ENCODE measurements around the gene SGMS2. TPM values are rescaled to one million over a fixed set of nuclear protein-coding genes. Genes with fewer than 3 reads are reported as not detected.
"Not testable (repeated sequence)": the region's sequence is repeated elsewhere in the genome, so short reads cannot be mapped to it uniquely, and the experiment has no call there.

The SGMS2 gene
- total and polyA plus RNA-seq, 2 experiments from 2014 or later = 35.3 to 116 TPM

GRCh38 chr4:107922486-107923473 is 98.0 kb downstream of the SGMS2 start:
- Histone ChIP-seq H3K4me2 (ENCODE audit: unreplicated experiment) (no peak overlapping the region), H3K27me3 (replicated peaks; ENCODE audit: insufficient read depth) (no peaks in the 10 kb centered on the region), H3F3A (ENCODE audit: insufficient read depth) (0 out of 2 replicates have a peak, but pooled peaks cover 9% of the 10 kb centered on the region), H3K9ac (no peak overlapping the region), H4K20me1 (ENCODE audit: insufficient read depth) (no peaks in the 10 kb centered on the region), H3K36me3 (ENCODE audit: low read depth) (0 out of 2 replicates have a peak, but pooled peaks cover 4% of the 10 kb centered on the region), H3K79me2 (ENCODE audit: insufficient read depth) (no peaks in the 10 kb centered on the region), H3K9me3 (ENCODE audit: low read depth) (peaks cover 4% of the 10 kb centered on the region), H3K4me3 (no peak overlapping the region), H3K9me2 (ENCODE audit: insufficient read depth) (no peaks in the 10 kb centered on the region), H3K27ac (no peak overlapping the region), H3K4me1 (ENCODE audit: insufficient read depth) (no peaks in the 10 kb centered on the region), H2AFZ (no peak overlapping the region)
- 63 to 66% methylated on average over 4 of the region's 4 CpGs for WGBS, 2 experiments (ENCODE audit: low coverage in 1 of 2, low lambda C conversion rate in 2 of 2, missing lambda C conversion rate in 2 of 2)
- TF ChIP-seq EZH2 (IDR thresholded peaks at IDR 0.05; ENCODE audit: insufficient read depth, poor library complexity, severe bottlenecking) (no peak), EZH2phosphoT487 (IDR thresholded peaks at IDR 0.05; ENCODE audit: insufficient read depth, low read depth) (no peak)
- DNase-seq = no peak
- in situ Hi-C loops (cut with MboI) = no loop called here

- DNase-seq; H3K79me2 ChIP-seq (ENCODE audit: insufficient read depth); H2AFZ ChIP-seq; H3K4me3 ChIP-seq; H3K4me2 ChIP-seq (ENCODE audit: unreplicated experiment); H3K9me2 ChIP-seq (ENCODE audit: insufficient read depth); H3K9me3 ChIP-seq (ENCODE audit: low read depth); H3K4me1 ChIP-seq (ENCODE audit: insufficient read depth); H3K9ac ChIP-seq; H4K20me1 ChIP-seq (ENCODE audit: insufficient read depth); in situ Hi-C loops (cut with MboI); H3K27ac ChIP-seq; H3K36me3 ChIP-seq (ENCODE audit: low read depth); H3K27me3 ChIP-seq (replicated peaks; ENCODE audit: insufficient read depth): not testable (repeated sequence)
- H3F3A ChIP-seq (ENCODE audit: insufficient read depth) = peaks cover 20% of the 10 kb centered on the region; the same call in 1 of the 2 replicates
Measured at GRCh38 chr4:107925713-107926112, 101.0 kb downstream of the SGMS2 start.

GRCh38 chr4:107926875-107927274 is 102.1 kb downstream of the SGMS2 start:
- H3K4me1 ChIP-seq (ENCODE audit: insufficient read depth); H3K27me3 ChIP-seq (replicated peaks; ENCODE audit: insufficient read depth); H3K79me2 ChIP-seq (ENCODE audit: insufficient read depth); H3K4me3 ChIP-seq; H2AFZ ChIP-seq; H3K9me3 ChIP-seq (ENCODE audit: low read depth); H4K20me1 ChIP-seq (ENCODE audit: insufficient read depth); H3K9ac ChIP-seq; H3K4me2 ChIP-seq (ENCODE audit: unreplicated experiment); H3K27ac ChIP-seq; H3K36me3 ChIP-seq (ENCODE audit: low read depth); DNase-seq; in situ Hi-C loops (cut with MboI); H3K9me2 ChIP-seq (ENCODE audit: insufficient read depth): not testable (repeated sequence)
- H3F3A ChIP-seq (ENCODE audit: insufficient read depth) = peaks cover 23% of the 10 kb centered on the region; the same call in 1 of the 2 replicates
- 67 to 76% methylated on average over 4 of the region's 4 CpGs for WGBS, 2 experiments (ENCODE audit: low coverage in 1 of 2, low lambda C conversion rate in 2 of 2, missing lambda C conversion rate in 2 of 2)

GRCh38 chr4:107930821-107931774 is 106.4 kb downstream of the SGMS2 start, which contains the start of gene CYP2U1:
TSS of gene CYP2U1 (plus strand) at chr4:107931549. CDS start at chr4:107931644, 95 bp downstream.
- peak; percentile 76 for DNase-seq
- no peaks in the 10 kb centered on the region for H4K20me1 ChIP-seq (ENCODE audit: insufficient read depth)
- H3K4me3 ChIP-seq = peak within 1 kb of the TSS; percentile 78
- peak within 1 kb of the TSS; percentile 36 for H3K27ac ChIP-seq
- peak within 1 kb of the TSS; percentile 72 for H3K9ac ChIP-seq
- H3K9me3 ChIP-seq (ENCODE audit: low read depth) = no peaks in the 10 kb centered on the region
- in situ Hi-C loops (cut with MboI) = no loop called here
- TF ChIP-seq EZH2 (IDR thresholded peaks at IDR 0.05; ENCODE audit: insufficient read depth, poor library complexity, severe bottlenecking) (no peak), EZH2phosphoT487 (IDR thresholded peaks at IDR 0.05; ENCODE audit: insufficient read depth, low read depth) (no peak)
- peaks cover 5% of the 10 kb centered on the region; the same call in 1 of the 2 replicates for H3K4me1 ChIP-seq (ENCODE audit: insufficient read depth)
- peak within 1 kb of the TSS; percentile 93 for H3K4me2 ChIP-seq (ENCODE audit: unreplicated experiment)
- H3F3A ChIP-seq (ENCODE audit: insufficient read depth) = peaks cover 14% of the 10 kb centered on the region; the same call in 1 of the 2 replicates
- no peaks in the 10 kb centered on the region for H3K79me2 ChIP-seq (ENCODE audit: insufficient read depth)
- WGBS, 2 experiments (ENCODE audit: low coverage in 1 of 2, low lambda C conversion rate in 2 of 2, missing lambda C conversion rate in 2 of 2) = 2% methylated on average over 48 to 53 of the region's 78 CpGs
- H3K27me3 ChIP-seq (replicated peaks; ENCODE audit: insufficient read depth) = no peaks in the 10 kb centered on the region
- H3K36me3 ChIP-seq (ENCODE audit: low read depth) = no peaks in the 10 kb centered on the region
- no peaks in the 10 kb centered on the region for H3K9me2 ChIP-seq (ENCODE audit: insufficient read depth)
- peak within 1 kb of the TSS; percentile 89 for H2AFZ ChIP-seq

All from GM23248 (cell line).